ENCODE data around the gene LHX3.

GRCh38 chr9:136249877-136250559 lies 45.1 kb upstream of the LHX3 start:
- TF ChIP-seq, protein P1, sequence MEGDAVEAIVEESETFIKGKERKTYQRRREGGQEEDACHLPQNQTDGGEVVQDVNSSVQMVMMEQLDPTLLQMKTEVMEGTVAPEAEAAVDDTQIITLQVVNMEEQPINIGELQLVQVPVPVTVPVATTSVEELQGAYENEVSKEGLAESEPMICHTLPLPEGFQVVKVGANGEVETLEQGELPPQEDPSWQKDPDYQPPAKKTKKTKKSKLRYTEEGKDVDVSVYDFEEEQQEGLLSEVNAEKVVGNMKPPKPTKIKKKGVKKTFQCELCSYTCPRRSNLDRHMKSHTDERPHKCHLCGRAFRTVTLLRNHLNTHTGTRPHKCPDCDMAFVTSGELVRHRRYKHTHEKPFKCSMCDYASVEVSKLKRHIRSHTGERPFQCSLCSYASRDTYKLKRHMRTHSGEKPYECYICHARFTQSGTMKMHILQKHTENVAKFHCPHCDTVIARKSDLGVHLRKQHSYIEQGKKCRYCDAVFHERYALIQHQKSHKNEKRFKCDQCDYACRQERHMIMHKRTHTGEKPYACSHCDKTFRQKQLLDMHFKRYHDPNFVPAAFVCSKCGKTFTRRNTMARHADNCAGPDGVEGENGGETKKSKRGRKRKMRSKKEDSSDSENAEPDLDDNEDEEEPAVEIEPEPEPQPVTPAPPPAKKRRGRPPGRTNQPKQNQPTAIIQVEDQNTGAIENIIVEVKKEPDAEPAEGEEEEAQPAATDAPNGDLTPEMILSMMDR (IDR thresholded peaks at IDR 0.05), result no peak
- TF ChIP-seq POLR2A (IDR thresholded peaks at IDR 0.05), result no peak

Data from uterus (tissue), 2 donors.